ENCODE results near the gene BMPR2. TPM values are rescaled to one million over a fixed set of nuclear protein-coding genes. Genes with fewer than 3 reads are reported as not detected.
"Not testable (repeated sequence)": the region's sequence is repeated elsewhere in the genome, so short reads cannot be mapped to it uniquely, and the experiment has no call there.

BMPR2 gene
- polyA plus RNA-seq, 1 donor (not counting 4 experiments of a cell fraction or from before 2014, with no cell fraction given), result 31.9 TPM

DNA sequence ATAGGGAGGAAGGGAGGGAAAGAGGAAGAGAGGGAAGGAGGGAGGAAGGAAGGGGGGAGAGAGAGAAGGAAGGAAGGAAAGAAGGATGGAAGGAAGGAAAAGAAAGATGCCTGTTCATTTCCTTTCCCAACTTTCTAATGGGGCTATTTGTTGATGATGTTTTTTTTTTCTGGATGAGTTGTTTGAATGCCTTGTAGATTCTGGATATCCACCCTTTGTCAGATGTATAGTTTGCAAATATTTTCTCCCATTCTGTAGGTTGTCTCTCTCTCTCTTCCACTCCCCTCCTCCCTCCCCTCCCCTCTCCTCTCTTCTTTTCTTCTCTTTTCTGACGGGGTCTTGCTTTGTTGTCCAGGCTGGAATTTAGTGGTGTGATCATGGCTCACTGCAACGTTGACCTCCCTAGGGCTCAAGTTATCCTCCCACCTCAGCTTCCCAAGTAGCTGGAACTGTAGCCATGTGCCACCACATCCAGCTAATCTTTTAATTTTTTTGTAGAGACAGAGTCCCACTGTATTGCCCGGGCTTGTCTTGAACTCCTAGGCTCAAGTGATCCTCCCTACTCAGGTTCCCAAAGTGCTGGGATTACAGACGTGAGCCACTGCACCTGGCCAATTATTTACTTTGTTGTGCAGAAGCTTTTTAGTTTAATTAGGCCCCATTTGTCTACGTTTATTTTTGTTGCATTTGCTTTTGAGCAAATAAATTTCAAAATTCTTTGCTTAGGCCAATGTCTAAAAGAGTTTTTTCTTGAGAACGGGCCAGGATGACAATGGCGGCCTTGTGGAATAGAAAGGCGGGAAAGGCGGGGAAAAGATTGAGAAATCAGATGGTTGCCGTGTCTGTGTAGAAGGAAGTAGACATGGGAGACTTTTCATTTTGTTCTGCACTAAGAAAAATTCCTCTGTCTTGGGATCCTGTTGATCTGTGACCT is 201.4 kb downstream of the BMPR2 start:
- no peaks in the 10 kb centered on the region for H3K27me3 ChIP-seq (ENCODE audit: control insufficient read depth, extremely low read depth, insufficient read depth, low read length)
- no peaks in the 10 kb centered on the region for H3K79me2 ChIP-seq (ENCODE audit: control insufficient read depth, insufficient read depth, low read length)
- no peak overlapping the region for H2AFZ ChIP-seq (ENCODE audit: control insufficient read depth, low read length)
- no peak for DNase-seq (ENCODE audit: low read depth, low spot score)
- no peak for FAIRE-seq
- dilution Hi-C loops (cut with MboI; ENCODE audit: extremely low pct_ligation_motif_present, low sequenced_read_pairs), result no loop called here
- H3K36me3 ChIP-seq (ENCODE audit: control insufficient read depth in 2 of 2, extremely low read depth in 1 of 2, insufficient read depth in 2 of 2, low read length in 2 of 2), result no peaks in the 10 kb centered on the region
- TF ChIP-seq, protein P1, sequence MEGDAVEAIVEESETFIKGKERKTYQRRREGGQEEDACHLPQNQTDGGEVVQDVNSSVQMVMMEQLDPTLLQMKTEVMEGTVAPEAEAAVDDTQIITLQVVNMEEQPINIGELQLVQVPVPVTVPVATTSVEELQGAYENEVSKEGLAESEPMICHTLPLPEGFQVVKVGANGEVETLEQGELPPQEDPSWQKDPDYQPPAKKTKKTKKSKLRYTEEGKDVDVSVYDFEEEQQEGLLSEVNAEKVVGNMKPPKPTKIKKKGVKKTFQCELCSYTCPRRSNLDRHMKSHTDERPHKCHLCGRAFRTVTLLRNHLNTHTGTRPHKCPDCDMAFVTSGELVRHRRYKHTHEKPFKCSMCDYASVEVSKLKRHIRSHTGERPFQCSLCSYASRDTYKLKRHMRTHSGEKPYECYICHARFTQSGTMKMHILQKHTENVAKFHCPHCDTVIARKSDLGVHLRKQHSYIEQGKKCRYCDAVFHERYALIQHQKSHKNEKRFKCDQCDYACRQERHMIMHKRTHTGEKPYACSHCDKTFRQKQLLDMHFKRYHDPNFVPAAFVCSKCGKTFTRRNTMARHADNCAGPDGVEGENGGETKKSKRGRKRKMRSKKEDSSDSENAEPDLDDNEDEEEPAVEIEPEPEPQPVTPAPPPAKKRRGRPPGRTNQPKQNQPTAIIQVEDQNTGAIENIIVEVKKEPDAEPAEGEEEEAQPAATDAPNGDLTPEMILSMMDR (optimal IDR thresholded peaks at IDR 0.05 in 1 of 3, IDR thresholded peaks at IDR 0.05 in 1 of 3, conservative IDR thresholded peaks at IDR 0.05 in 1 of 3; ENCODE audit: extremely low read depth in 1 of 3, insufficient read depth in 2 of 3, low read length in 3 of 3), result no peak
- TF ChIP-seq EZH2 (IDR thresholded peaks at IDR 0.05; ENCODE audit: low read length), result no peak
- no peaks in the 10 kb centered on the region for H4K20me1 ChIP-seq (ENCODE audit: control insufficient read depth, extremely low read depth, insufficient read depth, low read length)
- H3K4me1 ChIP-seq (ENCODE audit: control insufficient read depth, extremely low read depth, insufficient read depth, low read length), result no peaks in the 10 kb centered on the region
- no peak overlapping the region for H3K27ac ChIP-seq (ENCODE audit: control insufficient read depth, insufficient read depth, low read length)
- no peaks in the 10 kb centered on the region for H3K9me3 ChIP-seq (ENCODE audit: control insufficient read depth, low read depth, low read length)
- no peak overlapping the region for H3K9ac ChIP-seq (ENCODE audit: control insufficient read depth, extremely low read depth, insufficient read depth, low read length)
- no peak overlapping the region for H3K4me3 ChIP-seq (ENCODE audit: control insufficient read depth in 2 of 3, extremely low read depth in 1 of 3, insufficient read depth in 2 of 3, low read depth in 1 of 3, low read length in 3 of 3)
- H3K4me2 ChIP-seq (ENCODE audit: control insufficient read depth, extremely low read depth, insufficient read depth, low read depth, low read length), result no peak overlapping the region
- no peaks in the 10 kb centered on the region for H3K9me1 ChIP-seq (ENCODE audit: control insufficient read depth, extremely low read depth, insufficient read depth, low read length)

DNA sequence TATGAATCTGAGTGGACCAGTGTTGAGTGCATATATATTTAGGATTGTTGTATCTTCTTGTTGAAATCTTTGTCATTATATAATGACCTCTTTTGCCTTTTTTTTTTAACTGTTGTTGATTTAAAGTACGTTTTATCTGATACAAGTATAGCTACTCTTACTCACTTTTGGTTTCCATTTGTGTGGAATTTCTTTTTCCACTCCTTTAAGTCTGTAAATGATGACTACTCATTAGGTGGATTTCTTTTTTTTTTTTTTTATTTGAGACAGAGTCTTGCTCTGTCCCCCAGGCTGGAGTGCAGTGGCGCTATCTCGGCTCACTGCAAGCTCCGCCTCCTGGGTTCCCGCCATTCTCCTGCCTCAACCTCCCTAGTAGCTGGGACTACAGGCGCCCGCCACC is 206.7 kb downstream of the BMPR2 start:
- FAIRE-seq; H3K27ac ChIP-seq (ENCODE audit: control insufficient read depth, insufficient read depth, low read length); H3K4me3 ChIP-seq (ENCODE audit: control insufficient read depth in 2 of 3, extremely low read depth in 1 of 3, insufficient read depth in 2 of 3, low read depth in 1 of 3, low read length in 3 of 3); DNase-seq (ENCODE audit: low read depth, low spot score); H3K9ac ChIP-seq (ENCODE audit: control insufficient read depth, extremely low read depth, insufficient read depth, low read length); H3K36me3 ChIP-seq (ENCODE audit: control insufficient read depth in 2 of 2, extremely low read depth in 1 of 2, insufficient read depth in 2 of 2, low read length in 2 of 2); H3K9me3 ChIP-seq (ENCODE audit: control insufficient read depth, low read depth, low read length); H3K4me1 ChIP-seq (ENCODE audit: control insufficient read depth, extremely low read depth, insufficient read depth, low read length); H4K20me1 ChIP-seq (ENCODE audit: control insufficient read depth, extremely low read depth, insufficient read depth, low read length); H3K4me2 ChIP-seq (ENCODE audit: control insufficient read depth, extremely low read depth, insufficient read depth, low read depth, low read length); H3K27me3 ChIP-seq (ENCODE audit: control insufficient read depth, extremely low read depth, insufficient read depth, low read length); H2AFZ ChIP-seq (ENCODE audit: control insufficient read depth, low read length); H3K9me1 ChIP-seq (ENCODE audit: control insufficient read depth, extremely low read depth, insufficient read depth, low read length); dilution Hi-C loops (cut with MboI; ENCODE audit: extremely low pct_ligation_motif_present, low sequenced_read_pairs); H3K79me2 ChIP-seq (ENCODE audit: control insufficient read depth, insufficient read depth, low read length): not testable (repeated sequence)

All from keratinocyte (primary cell).